Measurements from ENCODE around the gene GDI2. TPM values are rescaled to one million over a fixed set of nuclear protein-coding genes. Genes with fewer than 3 reads are reported as not detected.

GDI2 gene
- total RNA-seq, 2 donors from 2014 or later = 243 to 266 TPM

DNA sequence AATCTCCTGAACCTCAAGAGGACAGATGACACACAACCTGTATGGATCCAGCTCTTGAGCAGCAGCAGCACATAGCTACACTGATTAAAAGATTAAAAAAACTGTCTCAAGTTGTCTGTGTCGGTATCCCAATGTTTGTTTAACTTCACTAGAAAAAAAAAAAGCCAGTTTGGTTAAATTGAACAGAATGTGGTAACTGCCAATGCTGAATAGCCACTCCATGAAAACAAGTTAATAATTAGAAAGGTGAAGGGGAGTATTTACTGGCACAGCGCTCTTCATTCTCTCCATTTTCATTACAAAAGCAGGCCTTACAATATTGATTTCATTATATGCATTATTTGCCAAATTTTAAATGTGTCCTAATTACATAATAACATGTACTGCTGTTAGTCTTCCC is 47.6 kb downstream of the GDI2 start:
- H3K36me3 ChIP-seq = peaks cover 21% of the 10 kb centered on the region
- DNase-seq = no peak
- H3K27me3 ChIP-seq = no peaks in the 10 kb centered on the region
- H3K9ac ChIP-seq (ENCODE audit: low read depth in 2 of 2, low read length in 2 of 2) = no peak overlapping the region
- no peak overlapping the region for H3K27ac ChIP-seq
- TF ChIP-seq, protein P1, sequence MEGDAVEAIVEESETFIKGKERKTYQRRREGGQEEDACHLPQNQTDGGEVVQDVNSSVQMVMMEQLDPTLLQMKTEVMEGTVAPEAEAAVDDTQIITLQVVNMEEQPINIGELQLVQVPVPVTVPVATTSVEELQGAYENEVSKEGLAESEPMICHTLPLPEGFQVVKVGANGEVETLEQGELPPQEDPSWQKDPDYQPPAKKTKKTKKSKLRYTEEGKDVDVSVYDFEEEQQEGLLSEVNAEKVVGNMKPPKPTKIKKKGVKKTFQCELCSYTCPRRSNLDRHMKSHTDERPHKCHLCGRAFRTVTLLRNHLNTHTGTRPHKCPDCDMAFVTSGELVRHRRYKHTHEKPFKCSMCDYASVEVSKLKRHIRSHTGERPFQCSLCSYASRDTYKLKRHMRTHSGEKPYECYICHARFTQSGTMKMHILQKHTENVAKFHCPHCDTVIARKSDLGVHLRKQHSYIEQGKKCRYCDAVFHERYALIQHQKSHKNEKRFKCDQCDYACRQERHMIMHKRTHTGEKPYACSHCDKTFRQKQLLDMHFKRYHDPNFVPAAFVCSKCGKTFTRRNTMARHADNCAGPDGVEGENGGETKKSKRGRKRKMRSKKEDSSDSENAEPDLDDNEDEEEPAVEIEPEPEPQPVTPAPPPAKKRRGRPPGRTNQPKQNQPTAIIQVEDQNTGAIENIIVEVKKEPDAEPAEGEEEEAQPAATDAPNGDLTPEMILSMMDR (IDR thresholded peaks at IDR 0.05) = no peak
- H3K4me1 ChIP-seq = no peaks in the 10 kb centered on the region
- intact Hi-C loops (cut with DNase I) = no loop called here
- no peaks in the 10 kb centered on the region for H3K9me3 ChIP-seq
- H3K4me3 ChIP-seq = no peak overlapping the region

GRCh38 chr10:5764422-5765297 is 48.6 kb downstream of the GDI2 start:
- no peaks in the 10 kb centered on the region for H3K9me3 ChIP-seq
- H3K27ac ChIP-seq = no peak overlapping the region
- TF ChIP-seq, protein P1 (IDR thresholded peaks at IDR 0.05) = no peak
- no peak for DNase-seq
- H3K4me3 ChIP-seq = no peak overlapping the region
- H3K4me1 ChIP-seq = no peaks in the 10 kb centered on the region
- H3K9ac ChIP-seq (ENCODE audit: low read depth in 2 of 2, low read length in 2 of 2) = no peak overlapping the region
- H3K27me3 ChIP-seq = no peaks in the 10 kb centered on the region
- peaks cover 21% of the 10 kb centered on the region for H3K36me3 ChIP-seq
- intact Hi-C loops (cut with DNase I) = no loop called here

DNA sequence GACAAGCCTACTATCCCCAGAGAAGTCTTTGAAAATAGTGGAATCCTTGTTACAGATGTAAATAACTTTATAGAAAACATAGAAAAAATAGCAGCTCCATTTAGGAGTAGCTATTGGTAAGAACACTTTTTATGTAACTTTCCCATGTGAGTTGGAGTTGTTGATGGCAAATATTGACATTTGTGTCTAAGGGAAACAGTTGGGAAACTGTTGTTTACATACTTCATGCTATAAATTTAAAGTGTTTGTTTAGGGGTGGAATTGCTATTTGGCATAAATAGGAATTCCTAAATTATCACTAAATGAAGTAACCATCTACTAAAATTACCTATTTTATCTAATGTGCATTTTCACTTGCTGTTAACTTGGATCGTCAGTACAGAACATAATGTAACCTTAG is 50.7 kb downstream of the GDI2 start:
- TF ChIP-seq, protein P1 (IDR thresholded peaks at IDR 0.05) = no peak
- no peak overlapping the region for H3K4me3 ChIP-seq
- peaks cover 32% of the 10 kb centered on the region for H3K36me3 ChIP-seq

GRCh38 chr10:5761220-5761619 is 52.0 kb downstream of the GDI2 start:
- TF ChIP-seq, protein P1 (IDR thresholded peaks at IDR 0.05) = no peak
- intact Hi-C loops (cut with DNase I) = no loop called here

More for the DNA sequence above, 50.7 kb downstream of the GDI2 start:
- no peaks in the 10 kb centered on the region for H3K27me3 ChIP-seq
- H3K9ac ChIP-seq (ENCODE audit: low read depth in 2 of 2, low read length in 2 of 2) = no peak overlapping the region
- intact Hi-C loops (cut with DNase I) = no loop called here
- no peak overlapping the region for H3K27ac ChIP-seq
- no peaks in the 10 kb centered on the region for H3K9me3 ChIP-seq
- no peaks in the 10 kb centered on the region for H3K4me1 ChIP-seq
- DNase-seq = no peak

DNA sequence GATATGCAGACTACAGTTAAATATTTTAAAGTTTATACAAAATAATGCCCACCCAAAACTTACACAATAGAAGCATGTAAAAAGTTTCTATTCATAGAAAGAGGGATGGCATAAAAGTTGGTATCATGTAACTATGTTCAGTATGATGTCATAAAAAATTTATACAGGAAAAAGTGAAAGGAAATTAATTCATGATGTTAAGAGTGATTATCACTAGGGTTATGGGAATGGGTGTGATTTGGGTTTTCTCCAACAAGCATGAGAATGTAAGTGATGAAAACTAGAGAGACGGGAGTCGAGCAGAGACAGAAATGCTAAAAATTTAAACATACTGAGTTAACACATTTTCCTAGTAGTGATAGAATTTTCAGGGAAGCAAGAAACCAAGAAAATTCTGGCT is 52.7 kb downstream of the GDI2 start:
- Histone ChIP-seq H3K27me3 (no peaks in the 10 kb centered on the region), H3K9ac (ENCODE audit: low read depth in 2 of 2, low read length in 2 of 2) (no peak overlapping the region), H3K27ac (no peak overlapping the region), H3K4me1 (no peaks in the 10 kb centered on the region), H3K9me3 (no peaks in the 10 kb centered on the region), H3K36me3 (peaks cover 25% of the 10 kb centered on the region), H3K4me3 (no peak overlapping the region)
- intact Hi-C loops (cut with DNase I) = no loop called here
- TF ChIP-seq, protein P1 (IDR thresholded peaks at IDR 0.05) = no peak
- no peak for DNase-seq

More at GRCh38 chr10:5761220-5761619, 52.0 kb downstream of the GDI2 start:
- Histone ChIP-seq H3K27me3 (no peaks in the 10 kb centered on the region), H3K4me1 (no peaks in the 10 kb centered on the region), H3K9me3 (no peaks in the 10 kb centered on the region), H3K36me3 (peaks cover 32% of the 10 kb centered on the region), H3K4me3 (no peak overlapping the region), H3K9ac (ENCODE audit: low read depth in 2 of 2, low read length in 2 of 2) (no peak overlapping the region), H3K27ac (no peak overlapping the region)
- DNase-seq = no peak
